ENCODE measurements around the gene PPP1R9A. TPM values are rescaled to one million over a fixed set of nuclear protein-coding genes. Genes with fewer than 3 reads are reported as not detected.

PPP1R9A gene
- total RNA-seq, 1 donor from 2014 or later = 4.6 TPM

GRCh38 chr7:95026018-95026417 lies 118.6 kb downstream of the PPP1R9A start:
- DNase-seq (ENCODE audit: extremely low read depth, low read depth, low spot score) = no peak

DNA sequence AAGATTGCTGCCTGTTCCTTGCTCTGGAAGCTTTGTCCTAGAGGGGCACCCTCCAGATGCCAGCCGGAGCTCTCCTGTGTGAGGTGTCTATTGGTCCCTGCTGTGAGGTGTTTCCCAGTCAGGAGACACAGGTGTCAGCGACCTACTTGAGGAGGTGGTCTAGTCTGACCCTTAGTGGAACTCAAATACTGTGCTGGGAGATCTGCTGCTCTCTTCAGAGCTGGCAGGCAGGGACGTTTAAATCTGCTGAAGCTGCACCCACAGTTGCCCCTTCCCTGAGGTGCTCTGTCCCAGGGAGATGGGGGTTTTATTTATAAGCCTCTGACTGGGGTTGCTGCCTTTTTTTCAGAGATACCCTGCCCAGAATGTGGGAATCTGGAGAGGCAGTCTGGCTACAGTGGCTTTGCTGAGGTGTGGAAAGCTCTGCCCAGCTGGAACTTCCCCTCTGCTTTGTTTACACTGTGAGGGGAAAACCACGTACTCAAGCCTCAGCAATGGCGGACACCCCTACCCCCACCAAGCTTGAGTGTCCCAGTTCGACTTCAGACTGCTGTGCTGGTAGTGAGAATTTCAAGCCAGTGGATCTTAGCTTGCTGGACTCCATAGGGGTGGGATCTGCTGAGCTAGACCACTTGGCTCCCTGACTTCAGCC lies 119.2 kb downstream of the PPP1R9A start:
- no peak for DNase-seq (ENCODE audit: extremely low read depth, low read depth, low spot score)

DNA sequence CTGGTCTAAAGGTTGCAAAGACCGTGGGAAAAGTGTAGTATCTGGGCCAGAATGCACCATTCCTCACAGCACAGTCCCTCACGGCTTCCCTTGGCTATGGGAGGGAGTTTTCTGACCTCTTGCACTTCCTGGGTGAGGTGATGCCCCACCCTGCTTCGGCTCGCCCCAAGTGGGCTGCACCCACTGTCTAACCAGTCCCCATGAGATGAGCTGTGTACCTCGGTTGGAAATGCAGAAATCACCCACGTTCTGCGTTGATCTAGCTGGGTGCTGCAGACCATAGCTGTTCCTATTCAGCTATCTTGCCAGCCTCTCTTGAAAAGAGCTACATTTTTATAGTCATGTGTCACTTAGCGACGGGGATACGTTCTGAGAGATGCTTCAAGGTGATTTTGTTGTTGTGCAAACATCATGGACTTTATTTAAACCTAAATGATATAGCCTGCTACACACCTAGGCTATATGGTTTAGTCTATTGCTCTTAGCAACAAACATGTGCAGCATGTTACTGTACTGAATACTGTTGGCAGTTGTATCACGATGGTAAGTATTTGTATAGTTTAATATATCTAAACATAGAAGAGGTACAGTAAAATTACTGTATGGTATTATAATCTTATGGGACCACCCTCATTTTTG lies 120.0 kb downstream of the PPP1R9A start:
- no peak for DNase-seq (ENCODE audit: extremely low read depth, low read depth, low spot score)

DNA sequence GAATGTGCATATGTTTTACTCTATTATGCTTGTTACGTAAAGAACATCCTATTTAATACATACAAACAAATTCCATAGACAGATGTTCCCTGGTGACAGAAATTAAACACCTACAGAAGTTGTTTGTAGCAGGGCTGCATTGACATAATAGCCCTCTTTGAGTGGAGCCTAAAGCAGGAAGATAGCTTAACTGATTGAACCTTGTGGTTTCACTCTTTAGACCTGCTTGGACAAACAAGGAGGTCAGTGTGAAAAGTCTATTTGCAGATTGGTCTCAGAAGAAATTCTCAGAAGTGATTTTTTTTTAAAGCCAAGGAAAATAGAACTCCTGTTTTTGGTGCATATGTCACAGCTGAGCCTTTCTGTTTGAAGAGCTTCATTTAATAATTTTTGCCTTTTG lies 121.3 kb downstream of the PPP1R9A start:
- no peak for DNase-seq (ENCODE audit: extremely low read depth, low read depth, low spot score)

GRCh38 chr7:95035295-95035694 lies 127.9 kb downstream of the PPP1R9A start:
- no peak for DNase-seq (ENCODE audit: extremely low read depth, low read depth, low spot score)

- no peak for DNase-seq (ENCODE audit: extremely low read depth, low read depth, low spot score)
Observed at GRCh38 chr7:95041031-95041430, 133.6 kb downstream of the PPP1R9A start.

GRCh38 chr7:95045236-95045923 lies 138.0 kb downstream of the PPP1R9A start:
- no peak for DNase-seq (ENCODE audit: extremely low read depth, low read depth, low spot score)

DNA sequence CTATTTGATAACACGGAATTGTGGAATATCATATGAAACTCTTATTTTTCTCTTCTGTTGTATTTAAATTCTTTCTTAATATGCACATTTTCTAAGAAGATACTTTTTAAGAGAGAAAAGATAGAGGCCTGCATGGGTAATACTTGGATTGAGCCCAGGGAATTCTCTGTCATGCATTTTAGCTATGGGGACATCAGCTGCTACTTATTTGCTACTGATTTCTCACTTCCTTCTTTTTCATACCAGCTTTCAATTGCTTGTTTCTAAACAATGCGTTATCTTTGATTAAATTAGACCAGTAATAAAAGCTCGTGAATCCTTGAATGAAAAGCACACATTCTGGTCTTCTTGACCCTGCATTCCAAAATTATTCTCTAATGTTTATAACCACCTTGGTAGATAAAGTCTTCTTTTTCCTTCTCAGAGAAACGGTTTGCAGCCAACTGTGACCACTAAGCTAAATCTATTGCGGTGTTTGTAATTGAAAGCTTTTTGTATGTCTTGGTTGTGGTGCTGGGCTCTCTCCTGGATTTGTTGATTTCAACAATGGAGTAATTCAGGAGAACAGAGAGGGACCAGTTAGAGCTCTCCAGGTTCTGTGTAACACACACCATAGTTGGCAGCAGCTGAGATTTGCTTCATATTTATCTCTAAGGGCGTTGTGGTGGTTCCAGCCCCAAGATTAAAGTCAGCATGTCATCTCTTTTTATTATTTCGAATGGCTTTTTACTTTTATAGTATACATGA lies 139.3 kb downstream of the PPP1R9A start:
- no peak for DNase-seq (ENCODE audit: extremely low read depth, low read depth, low spot score)

- DNase-seq (ENCODE audit: extremely low read depth, low read depth, low spot score) = no peak
Observed at GRCh38 chr7:95047291-95047690, 139.9 kb downstream of the PPP1R9A start.

DNA sequence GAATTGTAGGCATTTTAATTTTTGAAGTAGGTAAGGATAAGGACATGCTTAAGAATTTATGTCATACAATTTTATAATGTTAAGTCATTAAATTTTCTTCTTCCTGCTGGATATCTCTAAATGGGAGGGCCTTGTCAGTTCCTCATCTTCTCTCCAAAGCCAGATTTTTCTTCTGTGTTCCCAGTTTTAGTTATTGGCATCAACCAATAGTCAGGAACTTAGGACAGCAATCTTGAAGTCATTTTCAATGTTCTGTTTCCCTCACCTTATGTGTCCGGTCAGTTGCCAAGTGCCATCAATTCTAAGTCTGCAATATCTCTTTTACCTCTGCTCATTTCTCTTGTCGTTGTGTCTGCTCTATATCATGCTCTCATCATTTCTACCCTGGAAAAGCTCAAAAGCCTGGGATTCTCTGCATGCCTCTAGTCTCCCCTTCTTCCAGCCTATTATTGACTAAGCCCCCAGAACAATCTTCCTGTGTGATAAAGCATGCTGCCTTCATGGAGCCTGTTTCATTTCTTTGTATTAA lies 145.2 kb downstream of the PPP1R9A start:
- no peak for DNase-seq (ENCODE audit: extremely low read depth, low read depth, low spot score)

GRCh38 chr7:95054386-95054785 lies 147.0 kb downstream of the PPP1R9A start:
- DNase-seq (ENCODE audit: extremely low read depth, low read depth, low spot score) = no peak

DNA sequence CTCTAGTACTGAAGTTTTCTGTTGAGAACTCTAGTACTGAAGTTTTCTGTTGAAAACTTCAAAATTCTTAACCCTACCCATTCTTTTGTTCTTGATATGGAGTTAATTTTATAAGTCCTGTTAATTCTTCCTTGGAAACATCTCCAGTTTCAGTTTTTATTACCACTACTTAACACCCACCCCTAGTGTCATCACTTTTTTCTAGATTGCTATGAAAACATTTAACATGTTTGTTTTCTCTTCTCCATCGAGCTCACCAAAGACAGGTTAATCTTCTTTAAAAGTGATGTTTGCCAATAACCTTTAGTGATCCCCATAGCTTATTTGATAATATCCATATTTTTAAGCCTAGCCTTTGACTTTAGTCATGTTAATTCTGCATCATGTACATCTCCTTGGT lies 147.9 kb downstream of the PPP1R9A start:
- no peak for DNase-seq (ENCODE audit: extremely low read depth, low read depth, low spot score)

DNA sequence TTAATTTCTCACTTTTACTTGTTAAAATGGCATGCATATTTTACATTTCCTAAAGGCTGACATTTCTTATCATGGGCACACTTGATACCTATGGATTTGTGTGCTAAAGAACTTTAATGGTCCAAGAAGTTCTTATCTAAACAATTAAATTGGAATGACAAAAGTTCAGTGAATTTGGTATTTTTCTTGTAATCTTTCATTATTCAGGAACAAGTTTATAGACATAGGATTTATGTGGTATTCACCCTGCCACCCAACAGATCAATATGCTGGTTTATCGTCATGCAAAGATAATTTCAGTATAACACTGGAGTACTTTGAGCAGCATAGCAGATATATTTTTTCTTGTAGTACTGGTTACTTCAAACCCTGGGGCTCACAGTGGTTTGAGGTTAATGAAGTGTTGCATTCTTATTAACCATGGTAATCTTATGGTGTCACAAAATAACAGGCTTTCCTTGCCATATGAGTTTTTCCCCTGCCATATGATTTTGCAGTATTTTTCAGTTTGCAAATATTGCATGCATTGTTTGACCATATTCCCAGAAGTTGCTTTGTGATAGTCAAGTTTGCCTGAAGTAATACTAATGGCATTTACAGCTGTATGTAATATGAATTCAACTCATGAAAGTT lies 148.8 kb downstream of the PPP1R9A start:
- DNase-seq (ENCODE audit: extremely low read depth, low read depth, low spot score) = no peak

GRCh38 chr7:95056901-95057300 lies 149.5 kb downstream of the PPP1R9A start:
- no peak for DNase-seq (ENCODE audit: extremely low read depth, low read depth, low spot score)

GRCh38 chr7:95059842-95060313 lies 152.5 kb downstream of the PPP1R9A start:
- DNase-seq (ENCODE audit: extremely low read depth, low read depth, low spot score) = no peak

DNA sequence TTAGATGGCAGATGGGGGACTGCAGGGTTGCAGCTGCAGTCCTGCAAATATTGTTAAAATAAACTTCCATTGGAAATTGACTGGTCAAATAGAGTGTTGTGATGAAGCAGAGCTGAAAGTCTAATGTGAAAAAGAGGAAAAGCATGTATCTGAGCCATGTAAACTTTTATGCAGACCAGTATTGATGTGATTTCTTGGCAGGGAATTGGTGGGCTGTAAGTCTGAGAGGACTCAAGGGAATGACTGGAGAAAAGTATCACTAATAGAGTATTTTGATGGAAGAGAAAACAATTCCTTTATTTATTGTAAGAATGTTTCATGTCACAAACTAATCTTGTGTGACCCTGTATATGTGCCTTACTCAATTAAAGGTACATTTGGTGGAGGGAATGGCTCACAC lies 155.5 kb downstream of the PPP1R9A start:
- DNase-seq (ENCODE audit: extremely low read depth, low read depth, low spot score) = no peak

DNA sequence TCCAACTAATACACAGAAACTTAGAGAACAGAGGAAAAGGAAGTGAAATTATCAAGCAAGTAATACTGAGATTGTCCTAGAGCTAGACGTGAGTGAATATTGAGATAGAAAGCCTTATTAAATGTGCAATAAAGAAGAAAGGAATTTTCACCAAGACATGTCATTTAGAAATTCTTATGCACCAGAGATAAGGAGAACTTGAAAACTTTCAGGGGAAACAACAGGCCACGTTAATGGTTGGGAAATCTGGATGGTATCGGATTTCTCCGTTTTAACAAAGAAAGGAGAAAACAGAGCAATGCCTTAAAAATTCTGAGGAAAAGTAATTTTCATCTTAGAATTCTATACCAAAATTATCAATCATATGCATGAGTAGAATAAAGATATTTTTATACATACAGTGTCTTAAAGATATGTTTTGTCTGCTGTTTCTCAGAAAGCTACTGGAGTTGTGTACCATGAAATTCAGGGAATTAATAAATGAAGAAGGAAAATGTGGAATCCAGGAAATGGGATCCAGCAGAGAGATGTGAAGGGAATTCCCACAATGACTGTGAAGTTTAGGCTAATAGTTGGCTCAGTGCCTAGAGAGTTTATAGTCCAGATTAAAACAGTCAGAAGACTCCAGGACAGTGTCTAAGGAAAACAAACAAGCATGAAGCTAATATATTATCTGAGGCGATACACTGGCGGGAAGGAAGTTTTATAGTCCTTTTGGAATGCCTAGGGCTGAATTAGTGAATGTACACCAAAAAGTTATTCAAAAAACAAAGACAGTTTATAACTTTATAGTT lies 159.5 kb downstream of the PPP1R9A start:
- DNase-seq (ENCODE audit: extremely low read depth, low read depth, low spot score) = peak; percentile 14

- DNase-seq (ENCODE audit: extremely low read depth, low read depth, low spot score) = no peak
Observed at GRCh38 chr7:95088536-95089215, 181.3 kb downstream of the PPP1R9A start.
